HG03442 (cell line): Measurements from ENCODE around the gene RAD51AP2.

ENCODE experiments used
- ATAC-seq: cut with Tn5 transposase; IDR thresholded peaks from one replicate; pipeline ENCODE4 v1.9.1; 2021; ENCODE audit warnings: mild to moderate bottlenecking, moderate library complexity; ENCODE audit not compliant: unreplicated experiment

RAD51AP2 gene

DNA sequence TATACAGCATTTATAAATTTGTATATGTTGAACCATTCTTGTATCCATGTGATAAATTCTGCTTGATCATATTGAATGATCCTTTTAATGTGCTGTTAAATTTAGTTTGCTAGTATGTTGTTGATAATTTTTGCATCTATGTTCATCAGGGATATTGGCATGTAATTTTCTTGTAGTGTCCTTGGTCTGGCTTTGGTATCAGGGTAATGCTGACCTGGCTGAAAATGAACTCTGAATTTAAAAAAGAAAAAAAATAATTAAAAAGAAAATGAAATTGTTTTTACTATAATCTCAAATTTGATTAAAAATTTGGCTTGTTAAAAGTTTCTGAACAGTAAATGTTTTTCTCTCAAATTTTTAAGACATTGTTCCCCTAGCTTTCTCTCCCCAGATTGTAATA lies 46.3 kb downstream of the RAD51AP2 start:
- ATAC-seq = no peak

DNA sequence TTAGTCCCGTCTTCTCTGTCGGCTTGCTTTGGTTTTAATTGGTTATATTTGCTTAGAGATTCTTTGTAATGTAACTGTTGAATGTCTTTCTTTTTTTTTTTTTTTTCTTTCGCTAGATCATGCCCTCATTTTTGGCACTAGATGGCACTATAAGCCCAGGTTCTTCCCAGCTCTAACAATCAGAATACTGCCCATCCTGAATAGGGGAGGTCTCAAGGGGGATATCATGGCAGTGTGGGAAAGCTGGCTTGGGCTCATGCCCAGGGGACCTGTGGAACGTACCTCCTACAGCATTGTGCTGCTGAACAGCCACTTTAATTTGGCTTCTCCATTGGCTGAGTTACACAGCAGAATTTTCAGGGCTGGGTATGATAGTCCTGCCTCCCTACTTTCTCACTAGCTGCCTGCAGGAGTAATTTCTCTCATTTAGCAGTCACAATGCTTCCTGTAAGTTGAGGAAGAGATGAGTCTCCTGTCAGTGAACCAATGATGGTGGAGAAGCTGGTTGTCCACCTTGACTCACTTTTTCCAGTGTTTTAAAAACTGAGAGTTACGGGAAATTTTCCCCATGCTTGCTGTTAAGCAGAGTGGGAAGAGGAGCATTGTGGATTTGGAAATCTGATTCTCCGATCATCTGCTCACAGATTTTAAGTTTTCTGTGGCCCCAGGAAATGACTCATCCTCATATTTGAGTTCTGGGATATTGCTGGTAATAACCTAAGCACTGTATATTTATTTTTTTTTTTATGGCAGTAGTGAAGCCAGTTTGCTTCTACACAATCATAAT lies 47.2 kb downstream of the RAD51AP2 start:
- no peak for ATAC-seq

DNA sequence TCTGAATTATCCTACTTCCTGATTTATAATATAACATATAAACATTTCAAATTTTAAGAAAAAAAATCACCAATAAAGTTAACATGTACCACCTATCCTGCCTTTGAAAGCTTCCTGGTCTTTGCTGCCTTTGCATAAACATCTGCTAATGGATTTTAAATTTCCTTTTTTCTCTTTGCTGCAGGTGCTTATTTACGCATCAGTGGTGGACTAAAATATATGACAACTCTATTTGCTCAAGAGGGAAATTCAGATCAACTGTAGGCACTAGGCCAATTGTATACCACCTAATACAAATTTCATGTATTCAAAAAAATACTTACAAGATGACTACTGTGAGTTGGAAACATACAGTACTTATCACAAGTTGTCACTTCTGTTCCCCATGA lies 57.2 kb downstream of the RAD51AP2 start:
- no peak for ATAC-seq
